Ramos (cell line): Measurements from ENCODE around the gene GPR108.

Experiments used
- in situ Hi-C: fragments of 300-500 bp; cut with MboI; formaldehyde crosslinking; loops from one replicate; pipeline ENCODE4 v1.14.3; 2022; ENCODE audit warnings: low sequenced_read_pairs; ENCODE audit not compliant: unreplicated experiment

Gene GPR108

GRCh38 chr19:6739390-6739882, 2.1 kb upstream of the GPR108 start, which contains the start of gene TRIP10:
TRIP10 (plus strand) TSS chr19:6739680; CDS start chr19:6739762, 82 bp downstream.
- in situ Hi-C loops, result loop anchor here (5.0 to 10.0 kb wide), 2 partner anchors 123 to 225 kb away; no protein-coding TSS in a partner anchor

GRCh38 chr19:6738787-6739389, 1.5 kb upstream of the GPR108 start:
- in situ Hi-C loops, result loop anchor here (5.0 to 10.0 kb wide), 2 partner anchors 123 to 224 kb away; no protein-coding TSS in a partner anchor

DNA sequence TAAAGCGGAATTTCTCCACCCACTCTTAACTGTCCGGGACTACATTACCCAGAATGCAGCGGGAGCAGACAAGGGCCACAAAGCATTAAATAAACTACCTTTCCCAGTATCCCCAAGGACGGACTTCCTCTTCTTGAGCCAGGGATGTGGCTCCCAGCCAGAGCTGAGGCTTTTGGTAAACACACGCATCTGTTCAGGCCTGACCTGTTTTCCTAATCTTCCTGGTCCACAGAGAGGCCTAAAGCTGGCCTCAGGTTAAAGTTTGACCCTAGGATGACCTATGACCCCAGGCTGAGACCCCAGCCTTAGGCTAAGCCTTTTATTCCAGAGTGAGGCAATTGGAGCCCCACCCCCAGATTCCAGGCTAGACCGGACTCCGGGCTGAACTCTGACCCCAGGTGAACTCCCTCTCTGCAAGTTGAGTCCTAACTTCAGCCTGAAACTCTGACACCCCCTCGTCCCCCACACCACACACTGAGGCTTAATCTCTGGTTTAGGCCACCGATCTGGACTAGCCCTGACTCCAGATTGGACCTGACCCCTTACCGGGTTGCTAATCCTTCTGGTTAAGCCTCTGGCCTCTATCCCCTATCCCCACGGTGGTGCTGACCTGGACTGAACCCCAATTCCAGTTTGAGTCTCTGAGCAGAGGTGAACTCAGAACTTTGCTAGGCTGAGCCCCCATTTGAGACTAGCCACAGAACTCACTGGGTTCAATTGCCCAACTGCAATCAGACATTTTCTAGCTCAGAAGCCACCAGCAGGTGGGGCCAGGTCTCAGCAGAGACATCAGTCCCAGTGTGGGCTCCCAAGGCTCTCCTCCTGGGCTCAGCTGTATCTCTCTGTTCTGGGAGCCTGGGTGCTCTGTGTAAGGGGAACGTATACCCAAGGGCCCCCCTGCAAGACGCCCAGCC, 750 bp upstream of the GPR108 start:
- in situ Hi-C loops, result loop anchor here (5.0 to 10.0 kb wide), 2 partner anchors 124 to 223 kb away; no protein-coding TSS in a partner anchor

DNA sequence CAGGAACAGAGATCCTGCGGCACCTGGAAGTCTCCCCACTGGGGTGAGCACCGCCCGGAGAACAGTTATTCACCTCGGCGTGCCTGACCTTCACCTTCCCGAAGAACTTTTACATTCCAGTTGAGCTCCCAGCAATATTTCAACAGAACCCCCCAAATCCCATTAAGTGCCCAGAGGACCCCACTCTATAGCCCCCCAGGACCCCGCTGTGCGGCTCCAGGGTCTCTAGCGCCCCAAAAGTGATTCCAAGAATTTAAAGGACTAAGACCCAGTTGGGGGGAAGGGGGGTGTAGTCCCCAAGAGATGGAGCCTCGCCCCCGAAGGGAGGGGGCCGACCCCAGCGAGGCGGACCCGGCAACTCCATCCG, 480 bp downstream of the GPR108 start:
- in situ Hi-C loops, result loop anchor here (5.0 to 10.0 kb wide), 2 partner anchors 125 to 222 kb away; no protein-coding TSS in a partner anchor

- in situ Hi-C loops, result loop anchor here (5.0 to 10.0 kb wide), 2 partner anchors 126 to 222 kb away; no protein-coding TSS in a partner anchor
Measured at GRCh38 chr19:6736169-6736916, 1.0 kb downstream of the GPR108 start.

DNA sequence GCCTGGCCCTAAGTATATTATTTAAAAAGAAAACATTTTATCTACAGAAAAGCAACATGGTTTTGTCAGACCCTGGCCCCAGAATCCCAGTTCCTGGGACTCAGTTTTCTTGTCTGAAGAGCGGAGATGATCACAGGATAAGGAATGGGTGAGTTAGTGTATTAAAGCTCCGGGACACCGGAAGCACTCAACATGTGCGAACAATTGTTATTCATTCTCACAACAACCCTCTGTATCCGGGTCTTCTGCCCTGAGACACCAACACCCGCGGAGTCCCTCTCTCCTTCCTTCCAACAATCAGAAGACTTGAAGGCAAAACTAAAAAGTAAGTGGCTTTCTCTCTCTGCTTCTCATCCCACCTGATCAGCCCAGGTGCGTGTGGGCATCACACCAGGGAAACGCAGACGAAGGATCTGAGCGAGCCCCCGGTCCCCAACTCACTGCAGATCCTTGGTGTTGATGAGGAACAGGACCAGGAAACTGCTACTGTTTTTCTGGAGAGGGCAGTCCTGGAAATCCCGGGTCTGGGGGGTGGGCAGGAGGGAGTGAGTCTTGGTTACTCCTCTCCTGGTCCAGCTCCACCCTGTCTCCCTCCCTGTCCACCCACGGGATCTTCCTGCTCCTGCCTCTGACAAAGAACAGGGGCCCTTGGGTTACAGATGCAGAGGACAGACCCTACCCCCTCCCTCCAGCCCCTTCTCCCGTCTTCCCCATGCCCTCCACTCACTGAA, 2.0 kb downstream of the GPR108 start:
- in situ Hi-C loops, result loop anchor here (5.0 to 10.0 kb wide), 2 partner anchors 127 to 221 kb away; no protein-coding TSS in a partner anchor

GRCh38 chr19:6734096-6734696, 3.2 kb downstream of the GPR108 start:
- in situ Hi-C loops, result loop anchor here (10.0 kb wide), 1 partner anchor 219 kb away; no protein-coding TSS in a partner anchor

DNA sequence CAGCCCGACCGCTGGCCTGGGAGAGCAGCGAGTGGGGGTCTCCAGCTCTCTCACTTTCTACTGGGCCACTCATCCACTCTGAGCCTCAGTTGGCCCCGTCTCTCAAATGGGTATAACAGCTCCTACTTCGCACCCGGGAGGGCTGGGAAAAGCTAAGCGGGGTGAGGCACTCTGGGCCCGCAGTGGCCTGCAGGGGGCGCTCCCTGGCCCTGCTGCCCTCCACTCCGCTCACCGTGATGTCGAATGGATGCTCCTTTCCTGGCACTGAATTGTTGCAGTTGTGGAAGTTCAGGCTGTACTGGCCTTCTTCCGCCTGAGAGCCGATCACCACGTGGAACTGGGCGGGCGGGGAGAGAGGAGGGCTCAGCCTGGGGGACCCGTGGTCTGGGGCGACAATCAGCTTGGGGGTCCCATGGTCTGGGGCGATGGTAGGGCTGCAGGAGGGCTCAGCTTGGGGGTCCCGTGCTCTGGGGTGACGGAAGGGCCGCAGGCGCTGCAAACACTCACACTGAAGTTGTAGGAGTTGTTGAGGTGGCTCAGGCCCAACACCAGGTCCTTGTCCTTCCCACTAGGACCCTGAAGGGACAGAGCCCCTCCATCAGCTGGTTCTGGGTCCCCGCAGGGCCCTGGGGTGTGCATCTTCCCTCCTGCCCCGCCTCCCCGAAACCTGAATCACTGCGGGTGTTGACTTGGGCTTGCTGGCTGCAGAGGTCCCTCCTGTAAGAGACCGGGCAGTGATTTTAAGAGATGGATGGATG, 3.9 kb downstream of the GPR108 start:
- in situ Hi-C loops, result loop anchor here (10.0 kb wide), 1 partner anchor 219 kb away; no protein-coding TSS in a partner anchor

- in situ Hi-C loops, result loop anchor here (10.0 kb wide), 1 partner anchor 218 kb away; no protein-coding TSS in a partner anchor
Measured at GRCh38 chr19:6732803-6733337, 4.5 kb downstream of the GPR108 start.

DNA sequence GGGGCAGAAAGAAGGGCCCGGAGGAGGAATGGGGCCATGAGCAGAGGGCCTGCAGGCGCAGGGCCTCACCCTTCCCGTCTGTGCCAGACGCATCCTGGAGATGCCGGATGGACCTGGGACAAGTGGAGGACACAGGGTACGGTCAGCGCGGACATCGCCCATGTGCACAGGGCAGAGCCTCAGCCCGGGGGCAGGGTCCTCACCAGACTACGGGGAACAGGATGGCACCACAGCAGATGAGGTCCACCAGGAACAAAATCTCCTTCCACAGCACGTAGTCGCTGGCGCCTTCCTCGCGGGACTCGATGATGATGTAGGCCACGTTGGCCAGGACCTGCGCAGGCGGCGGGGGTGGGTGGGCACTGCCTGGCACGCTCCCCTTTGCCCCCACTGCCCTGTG, 5.6 kb downstream of the GPR108 start:
- in situ Hi-C loops, result loop anchor here (10.0 kb wide), 1 partner anchor 217 kb away; no protein-coding TSS in a partner anchor

GRCh38 chr19:6730941-6731670, 6.3 kb downstream of the GPR108 start:
- in situ Hi-C loops, result loop anchor here (10.0 kb wide), 1 partner anchor 216 kb away; no protein-coding TSS in a partner anchor

GRCh38 chr19:6730153-6730804, 7.1 kb downstream of the GPR108 start:
- in situ Hi-C loops, result loop anchor here (10.0 kb wide), 1 partner anchor 215 kb away; no protein-coding TSS in a partner anchor

GRCh38 chr19:6729573-6730152, 7.7 kb downstream of the GPR108 start:
- in situ Hi-C loops, result loop anchor here (10.0 kb wide), 1 partner anchor 215 kb away; no protein-coding TSS in a partner anchor

- in situ Hi-C loops, result no loop called here
Measured at GRCh38 chr19:6728346-6728745, 9.0 kb downstream of the GPR108 start.

DNA sequence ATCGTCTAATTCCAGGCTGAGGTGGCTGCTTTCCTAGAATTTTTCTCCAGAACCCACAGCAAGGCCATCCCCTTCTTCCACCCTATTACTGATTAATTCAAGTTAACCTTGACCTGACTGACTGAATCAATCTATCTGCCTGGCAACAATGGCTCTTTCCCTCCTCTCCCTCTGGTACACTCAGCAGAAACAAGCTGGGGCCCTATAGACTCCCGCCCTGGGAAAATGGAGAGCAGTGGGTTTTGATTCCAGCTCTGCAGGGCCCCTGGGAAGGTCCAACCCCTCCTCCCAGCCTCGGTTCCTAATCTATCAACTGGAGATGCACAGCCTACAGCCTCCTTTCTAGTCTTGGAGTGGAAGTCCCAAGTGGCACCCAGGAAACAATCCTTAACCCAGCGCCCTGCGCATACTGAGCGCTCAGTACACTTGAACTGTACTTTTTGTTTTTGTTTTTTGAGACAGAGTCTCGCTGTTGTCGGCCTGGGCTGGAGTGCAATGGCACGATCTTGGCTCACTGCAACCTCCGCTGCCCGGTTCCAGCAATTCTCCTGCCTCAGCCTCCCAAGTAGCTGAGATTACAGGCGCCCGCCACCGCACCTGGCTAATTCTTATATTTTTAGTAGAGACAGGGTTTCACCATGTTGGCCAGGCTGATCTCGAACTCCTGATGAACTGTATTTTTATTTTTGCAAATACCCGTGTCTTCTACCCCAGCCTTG, 11.7 kb downstream of the GPR108 start:
- in situ Hi-C loops, result no loop called here
